DND-41 (cell line): ENCODE measurements around the gene LY6G6C.

Experiments
- ATAC-seq: fragments of 200-7000 bp; cut with Tn5 transposase; 3 replicates; pipeline ENCODE4 v1.9.1; 2021; ENCODE audit warnings: low read depth; ENCODE audit not compliant: insufficient read depth
- DNase-seq: peaks from one replicate; pipeline ENCODE4 v3.0.0-alpha.2; 2020
- H2AFZ ChIP-seq: 2 replicates; pipeline ENCODE4 v1.6.0; 2012; ENCODE audit warnings: low read depth, low read length
- H3K27ac ChIP-seq: 2 replicates; pipeline ENCODE4 v1.5.1; 2012; ENCODE audit warnings: low read length, inconsistent platforms
- H3K27me3 ChIP-seq: fragments of 200-600 bp; sonication (generic); 2 replicates; pipeline ENCODE4 v1.6.0; 2012; ENCODE audit warnings: low read length, mild to moderate bottlenecking, inconsistent platforms; ENCODE audit not compliant: insufficient read depth, poor library complexity
- H3K36me3 ChIP-seq: 2 replicates; pipeline ENCODE4 v1.5.1; 2012; ENCODE audit warnings: low read length, inconsistent platforms; ENCODE audit not compliant: insufficient read depth
- H3K4me1 ChIP-seq: 2 replicates; pipeline ENCODE4 v1.5.1; 2012; ENCODE audit warnings: mild to moderate bottlenecking, low read length; ENCODE audit not compliant: insufficient read depth
- H3K4me2 ChIP-seq: 2 replicates; pipeline ENCODE4 v1.6.0; 2012; ENCODE audit warnings: mild to moderate bottlenecking, moderate library complexity, low read length, inconsistent platforms; ENCODE audit not compliant: insufficient read depth
- H3K4me3 ChIP-seq, 2 experiments: fragments of 200-600 bp in 1 of 2; shearing (Covaris generic) in 1 of 2; 2 replicates each; pipeline ENCODE4 v1.5.1; 2012 to 2016; ENCODE audit warnings: inconsistent platforms in 2 of 2, low read length in 2 of 2, mild to moderate bottlenecking in 2 of 2, low read depth in 1 of 2, moderate library complexity in 1 of 2
- H3K79me2 ChIP-seq: 2 replicates; pipeline ENCODE4 v1.6.0; 2012; ENCODE audit warnings: low read length, inconsistent platforms; ENCODE audit not compliant: insufficient read depth
- H3K9ac ChIP-seq: 2 replicates; pipeline ENCODE4 v1.6.0; 2012; ENCODE audit warnings: low read depth, mild to moderate bottlenecking, inconsistent platforms, low read length, moderate library complexity
- H3K9me3 ChIP-seq: 2 replicates; pipeline ENCODE4 v1.5.1; 2012; ENCODE audit warnings: low read length, moderate library complexity, mild to moderate bottlenecking, inconsistent platforms; ENCODE audit not compliant: insufficient read depth, severe bottlenecking
- H4K20me1 ChIP-seq: 2 replicates; pipeline ENCODE4 v1.6.0; 2012; ENCODE audit warnings: low read length; ENCODE audit not compliant: insufficient read depth
- CTCF ChIP-seq: IDR thresholded peaks from 2 replicates; pipeline ENCODE4 v1.5.1; 2012; ENCODE audit warnings: borderline replicate concordance, low read length, moderate library complexity, mild to moderate bottlenecking; ENCODE audit not compliant: poor library complexity, severe bottlenecking; ENCODE audit errors: extremely low read depth
- EZH2 ChIP-seq: IDR thresholded peaks from 3 replicates; pipeline ENCODE4 v1.6.1; 2012; ENCODE audit warnings: borderline replicate concordance, low read depth, mild to moderate bottlenecking, moderate library complexity, low read length, inconsistent platforms; ENCODE audit not compliant: severe bottlenecking

LY6G6C gene

GRCh38 chr6:31762878-31763618 is 41.5 kb upstream of the LY6G6C start:
- Histone ChIP-seq H2AFZ (no peak overlapping the region), H4K20me1 (peaks cover 4% of the 10 kb centered on the region; the same call in 1 of the 2 replicates), H3K4me1 (no peaks in the 10 kb centered on the region), H3K9ac (no peak overlapping the region), H3K4me3 (no peak overlapping the region), H3K9me3 (no peaks in the 10 kb centered on the region), H3K79me2 (no peaks in the 10 kb centered on the region), H3K27ac (no peak overlapping the region), H3K36me3 (peaks cover 63% of the 10 kb centered on the region), H3K27me3 (no peaks in the 10 kb centered on the region), H3K4me2 (no peak overlapping the region)
- TF ChIP-seq EZH2: no peak
- no peak for TF ChIP-seq CTCF
- ATAC-seq (peak; percentile 26), DNase-seq (no peak)

DNA sequence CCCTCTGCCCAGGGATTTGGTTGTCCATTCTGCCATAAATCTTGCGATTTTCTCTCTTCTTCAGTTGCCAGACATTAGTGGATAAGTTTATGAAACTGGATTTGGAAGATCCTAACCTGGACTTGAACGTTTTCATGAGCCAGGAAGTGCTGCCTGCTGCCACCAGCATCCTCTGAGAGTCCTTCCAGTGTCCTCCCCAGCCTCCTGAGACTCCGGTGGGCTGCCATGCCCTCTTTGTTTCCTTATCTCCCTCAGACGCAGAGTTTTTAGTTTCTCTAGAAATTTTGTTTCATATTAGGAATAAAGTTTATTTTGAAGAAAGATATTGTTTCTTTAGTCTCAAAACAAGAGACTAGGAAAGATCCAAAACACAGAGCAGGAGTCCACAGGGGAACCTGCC is 40.8 kb upstream of the LY6G6C start, which contains the start of gene SAPCD1:
SAPCD1 (plus strand) TSS at position 301 of the 400 bp plus-strand sequence. CDS start 399 bp downstream, outside the sequence.
- no peak for TF ChIP-seq EZH2
- no peak for TF ChIP-seq CTCF
- no peak within 1 kb of the TSS for H3K27ac ChIP-seq
- no peaks in the 10 kb centered on the region for H3K4me1 ChIP-seq
- H3K36me3 ChIP-seq: peaks cover 70% of the 10 kb centered on the region
- no peak for DNase-seq
- H3K4me3 ChIP-seq: no peak within 1 kb of the TSS
- peaks cover 4% of the 10 kb centered on the region; the same call in 1 of the 2 replicates for H4K20me1 ChIP-seq
- H3K27me3 ChIP-seq: no peaks in the 10 kb centered on the region
- H3K4me2 ChIP-seq: no peak within 1 kb of the TSS
- H3K79me2 ChIP-seq: no peaks in the 10 kb centered on the region
- ATAC-seq: no peak
- H2AFZ ChIP-seq: no peak within 1 kb of the TSS
- H3K9me3 ChIP-seq: no peaks in the 10 kb centered on the region
- H3K9ac ChIP-seq: no peak within 1 kb of the TSS

- Histone ChIP-seq H3K27ac (no peak overlapping the region), H3K9me3 (no peaks in the 10 kb centered on the region), H3K4me3 (no peak overlapping the region), H2AFZ (no peak overlapping the region), H3K79me2 (no peaks in the 10 kb centered on the region), H4K20me1 (peaks cover 4% of the 10 kb centered on the region; the same call in 1 of the 2 replicates), H3K27me3 (no peaks in the 10 kb centered on the region), H3K4me2 (no peak overlapping the region), H3K4me1 (no peaks in the 10 kb centered on the region), H3K36me3 (peaks cover 72% of the 10 kb centered on the region), H3K9ac (no peak overlapping the region)
- TF ChIP-seq CTCF (no peak), EZH2 (no peak)
- DNase-seq (no peak), ATAC-seq (no peak)
Observed at GRCh38 chr6:31761343-31761742, 39.8 kb upstream of the LY6G6C start.
